KMS-11 (cell line): ENCODE results near the gene SPECC1.

Experiments used
- H2AFZ ChIP-seq: fragments of 200-600 bp; sonication (generic); 2 replicates; pipeline ENCODE4 v1.6.1; 2016; ENCODE audit warnings: antibody characterized with exemption, mixed run types, low read depth
- H3K27ac ChIP-seq: fragments of 200-600 bp; sonication (generic); 2 replicates; pipeline ENCODE4 v1.6.1; 2016; ENCODE audit warnings: mild to moderate bottlenecking, mixed run types
- H3K27me3 ChIP-seq: fragments of 200-600 bp; sonication (generic); 2 replicates; pipeline ENCODE4 v1.6.1; 2017; ENCODE audit warnings: mild to moderate bottlenecking, low read depth, mixed run types, moderate library complexity; ENCODE audit not compliant: insufficient read depth
- H3K36me3 ChIP-seq: fragments of 200-600 bp; sonication (generic); 2 replicates; pipeline ENCODE4 v1.6.1; 2017; ENCODE audit warnings: mild to moderate bottlenecking, mixed run types; ENCODE audit not compliant: insufficient read depth
- H3K4me1 ChIP-seq: fragments of 200-600 bp; sonication (generic); 2 replicates; pipeline ENCODE4 v1.6.1; 2016; ENCODE audit warnings: mild to moderate bottlenecking, low read depth, mixed run types; ENCODE audit not compliant: poor library complexity, severe bottlenecking
- H3K4me2 ChIP-seq: fragments of 200-600 bp; sonication (generic); 2 replicates; pipeline ENCODE4 v1.7.0; 2016; ENCODE audit warnings: mild to moderate bottlenecking, mixed run types
- H3K4me3 ChIP-seq: fragments of 200-600 bp; sonication (generic); IDR thresholded peaks from 2 replicates; pipeline ENCODE4 v1.6.1; 2017; ENCODE audit warnings: low read depth, low read length, mixed read lengths; ENCODE audit not compliant: insufficient read depth
- H3K79me2 ChIP-seq: fragments of 200-600 bp; sonication (generic); 2 replicates; pipeline ENCODE4 v1.6.1; 2016; ENCODE audit warnings: low read depth, mixed run types; ENCODE audit not compliant: insufficient read depth
- H3K9ac ChIP-seq: fragments of 200-600 bp; sonication (generic); 2 replicates; pipeline ENCODE4 v1.6.1; 2016; ENCODE audit warnings: mild to moderate bottlenecking, mixed run types
- H4K20me1 ChIP-seq: fragments of 200-600 bp; sonication (generic); 2 replicates; pipeline ENCODE4 v1.6.1; 2016; ENCODE audit warnings: mild to moderate bottlenecking, mixed run types; ENCODE audit not compliant: insufficient read depth
- TF ChIP-seq, protein P1 (sequence below): fragments of 200-600 bp; sonication (generic); conservative IDR thresholded peaks from 2 replicates; pipeline ENCODE4 v1.6.1; 2017; ENCODE audit warnings: low read depth, mild to moderate bottlenecking, antibody characterized with exemption, low read length, moderate library complexity, mixed read lengths

Gene SPECC1

DNA sequence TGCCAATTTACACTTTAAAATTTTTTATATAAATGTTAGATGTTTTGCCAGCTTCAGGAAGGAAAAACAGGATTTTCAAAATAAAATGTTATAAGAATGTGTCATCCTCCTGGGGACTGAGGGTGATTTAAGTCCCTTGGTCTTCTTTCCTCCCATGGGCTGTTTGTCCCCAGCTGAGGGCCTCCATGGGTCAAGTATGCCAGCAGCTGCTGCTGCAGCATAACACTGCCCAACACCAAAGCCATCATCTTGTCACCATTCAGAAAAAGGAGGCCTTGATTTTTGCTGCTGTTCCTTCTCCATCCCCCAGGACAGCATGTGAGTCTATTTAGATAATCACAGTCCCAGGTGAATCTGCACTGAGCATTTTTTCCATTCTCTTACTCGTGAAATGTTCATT, 269.6 kb downstream of the SPECC1 start:
- Histone ChIP-seq H3K36me3 (no peaks in the 10 kb centered on the region), H3K4me1 (peaks cover 8% of the 10 kb centered on the region), H4K20me1 (no peaks in the 10 kb centered on the region), H3K27me3 (no peaks in the 10 kb centered on the region), H3K27ac (no peak overlapping the region), H3K4me3 (no peak overlapping the region), H3K4me2 (no peak overlapping the region), H2AFZ (no peak overlapping the region), H3K79me2 (no peaks in the 10 kb centered on the region), H3K9ac (no peak overlapping the region)
- TF ChIP-seq, protein P1, sequence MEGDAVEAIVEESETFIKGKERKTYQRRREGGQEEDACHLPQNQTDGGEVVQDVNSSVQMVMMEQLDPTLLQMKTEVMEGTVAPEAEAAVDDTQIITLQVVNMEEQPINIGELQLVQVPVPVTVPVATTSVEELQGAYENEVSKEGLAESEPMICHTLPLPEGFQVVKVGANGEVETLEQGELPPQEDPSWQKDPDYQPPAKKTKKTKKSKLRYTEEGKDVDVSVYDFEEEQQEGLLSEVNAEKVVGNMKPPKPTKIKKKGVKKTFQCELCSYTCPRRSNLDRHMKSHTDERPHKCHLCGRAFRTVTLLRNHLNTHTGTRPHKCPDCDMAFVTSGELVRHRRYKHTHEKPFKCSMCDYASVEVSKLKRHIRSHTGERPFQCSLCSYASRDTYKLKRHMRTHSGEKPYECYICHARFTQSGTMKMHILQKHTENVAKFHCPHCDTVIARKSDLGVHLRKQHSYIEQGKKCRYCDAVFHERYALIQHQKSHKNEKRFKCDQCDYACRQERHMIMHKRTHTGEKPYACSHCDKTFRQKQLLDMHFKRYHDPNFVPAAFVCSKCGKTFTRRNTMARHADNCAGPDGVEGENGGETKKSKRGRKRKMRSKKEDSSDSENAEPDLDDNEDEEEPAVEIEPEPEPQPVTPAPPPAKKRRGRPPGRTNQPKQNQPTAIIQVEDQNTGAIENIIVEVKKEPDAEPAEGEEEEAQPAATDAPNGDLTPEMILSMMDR: no peak

DNA sequence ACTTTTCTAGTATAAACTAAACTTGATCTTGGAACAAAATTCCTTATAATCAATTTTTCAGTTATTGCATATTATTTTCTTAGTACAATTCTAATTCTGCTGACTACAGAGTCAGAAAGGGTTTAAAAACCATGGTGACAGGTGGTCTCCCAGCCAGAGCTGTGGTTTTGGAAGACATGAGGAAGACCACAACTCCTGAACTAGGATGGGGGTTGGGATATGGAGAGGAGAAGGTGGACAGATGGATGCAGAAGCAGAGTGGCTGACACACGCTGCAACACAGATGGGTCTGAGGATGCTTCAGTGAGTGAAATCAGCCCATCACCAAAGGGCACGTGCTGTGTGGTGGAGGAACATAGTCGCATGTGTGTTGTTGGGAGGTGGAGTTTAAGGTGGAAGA, 270.5 kb downstream of the SPECC1 start:
- no peak overlapping the region for H3K4me2 ChIP-seq
- no peak overlapping the region for H3K4me3 ChIP-seq
- H2AFZ ChIP-seq: no peak overlapping the region
- no peaks in the 10 kb centered on the region for H3K79me2 ChIP-seq
- TF ChIP-seq, protein P1: no peak
- H3K36me3 ChIP-seq: no peaks in the 10 kb centered on the region
- peaks cover 11% of the 10 kb centered on the region for H3K4me1 ChIP-seq
- no peak overlapping the region for H3K9ac ChIP-seq
- no peaks in the 10 kb centered on the region for H4K20me1 ChIP-seq
- H3K27me3 ChIP-seq: no peaks in the 10 kb centered on the region
- H3K27ac ChIP-seq: no peak overlapping the region

DNA sequence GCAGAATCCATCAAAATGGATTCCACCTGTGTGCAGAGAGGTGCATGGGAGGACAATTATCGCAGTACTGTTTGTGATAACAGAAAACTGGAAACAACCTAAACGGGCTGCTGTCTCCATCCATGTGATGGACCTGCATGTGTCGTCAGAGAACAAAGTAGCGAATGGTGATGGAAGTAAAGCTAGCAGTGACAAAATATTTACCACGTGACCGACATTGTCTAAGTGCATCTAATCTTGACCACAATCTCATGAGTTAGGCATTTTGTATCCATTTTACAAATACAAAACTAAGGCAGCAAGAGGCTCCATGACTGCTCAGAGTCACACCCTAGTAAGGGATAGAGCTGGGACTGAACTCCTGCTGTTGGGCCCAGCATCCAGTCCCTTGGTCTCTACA, 270.9 kb downstream of the SPECC1 start:
- H3K27ac ChIP-seq: no peak overlapping the region
- H3K4me3 ChIP-seq: no peak overlapping the region
- H3K79me2 ChIP-seq: no peaks in the 10 kb centered on the region
- H3K36me3 ChIP-seq: no peaks in the 10 kb centered on the region
- H3K4me2 ChIP-seq: no peak overlapping the region
- H2AFZ ChIP-seq: no peak overlapping the region
- TF ChIP-seq, protein P1: no peak
- no peaks in the 10 kb centered on the region for H3K27me3 ChIP-seq
- no peaks in the 10 kb centered on the region for H4K20me1 ChIP-seq
- H3K9ac ChIP-seq: no peak overlapping the region
- peaks cover 15% of the 10 kb centered on the region for H3K4me1 ChIP-seq

DNA sequence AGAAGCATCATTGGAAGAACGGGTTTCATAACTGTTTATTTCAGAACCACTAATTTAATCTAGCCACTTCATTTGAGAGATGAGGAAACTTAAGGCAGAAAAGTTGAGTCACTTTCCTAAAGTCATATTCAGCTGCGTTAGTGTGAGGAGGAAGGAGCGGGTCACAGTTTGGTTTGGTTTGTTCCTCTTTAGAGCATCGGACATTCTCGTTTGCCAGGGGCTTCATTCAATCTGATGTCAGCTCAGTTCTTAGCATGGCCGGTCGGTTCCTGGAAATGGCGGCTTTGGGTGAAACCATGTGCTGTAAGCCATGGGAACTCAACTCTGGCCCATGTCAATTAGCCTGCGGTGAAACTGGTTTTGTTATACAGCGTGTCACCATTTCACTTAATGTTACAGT, 271.7 kb downstream of the SPECC1 start:
- H2AFZ ChIP-seq: no peak overlapping the region
- H3K9ac ChIP-seq: no peak overlapping the region
- H3K27me3 ChIP-seq: no peaks in the 10 kb centered on the region
- H3K4me1 ChIP-seq: peaks cover 17% of the 10 kb centered on the region
- H3K4me2 ChIP-seq: no peak overlapping the region
- H4K20me1 ChIP-seq: no peaks in the 10 kb centered on the region
- H3K36me3 ChIP-seq: no peaks in the 10 kb centered on the region
- H3K27ac ChIP-seq: no peak overlapping the region
- TF ChIP-seq, protein P1: no peak
- no peak overlapping the region for H3K4me3 ChIP-seq
- H3K79me2 ChIP-seq: no peaks in the 10 kb centered on the region
